Ramos (cell line): ENCODE measurements around the gene ALOX15B.

Source experiments
- in situ Hi-C: fragments of 300-500 bp; cut with MboI; formaldehyde crosslinking; loops from one replicate; pipeline ENCODE4 v1.14.3; 2022; ENCODE audit warnings: low sequenced_read_pairs; ENCODE audit not compliant: unreplicated experiment

Gene ALOX15B

DNA sequence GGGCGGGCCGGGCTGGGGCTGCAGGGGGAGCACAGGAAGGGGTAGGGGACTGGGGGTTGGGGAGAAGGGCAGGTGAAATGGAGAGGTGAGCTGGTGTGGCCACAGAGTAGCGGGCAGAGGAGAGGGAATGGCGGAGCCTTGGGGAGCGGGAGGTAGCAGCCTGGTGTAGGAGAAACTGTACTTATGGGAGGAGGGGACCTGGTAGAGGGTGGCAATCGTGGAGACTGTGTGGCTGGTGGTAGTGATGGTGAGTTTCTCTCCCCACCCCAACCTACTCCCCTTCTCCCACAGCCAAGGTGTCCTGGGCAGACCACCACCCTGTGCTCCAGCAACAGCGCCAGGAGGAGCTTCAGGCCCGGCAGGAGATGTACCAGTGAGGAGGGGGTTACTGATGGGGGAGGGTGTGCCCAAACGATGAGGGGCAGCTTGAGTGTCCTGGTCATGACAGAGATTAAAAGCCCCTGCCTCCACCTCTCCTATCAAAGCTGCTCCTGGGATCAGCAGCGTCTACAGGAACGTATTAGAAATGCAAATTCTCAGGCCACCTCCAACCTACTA lies 831 bp downstream of the ALOX15B start:
- in situ Hi-C loops, result no loop called here

DNA sequence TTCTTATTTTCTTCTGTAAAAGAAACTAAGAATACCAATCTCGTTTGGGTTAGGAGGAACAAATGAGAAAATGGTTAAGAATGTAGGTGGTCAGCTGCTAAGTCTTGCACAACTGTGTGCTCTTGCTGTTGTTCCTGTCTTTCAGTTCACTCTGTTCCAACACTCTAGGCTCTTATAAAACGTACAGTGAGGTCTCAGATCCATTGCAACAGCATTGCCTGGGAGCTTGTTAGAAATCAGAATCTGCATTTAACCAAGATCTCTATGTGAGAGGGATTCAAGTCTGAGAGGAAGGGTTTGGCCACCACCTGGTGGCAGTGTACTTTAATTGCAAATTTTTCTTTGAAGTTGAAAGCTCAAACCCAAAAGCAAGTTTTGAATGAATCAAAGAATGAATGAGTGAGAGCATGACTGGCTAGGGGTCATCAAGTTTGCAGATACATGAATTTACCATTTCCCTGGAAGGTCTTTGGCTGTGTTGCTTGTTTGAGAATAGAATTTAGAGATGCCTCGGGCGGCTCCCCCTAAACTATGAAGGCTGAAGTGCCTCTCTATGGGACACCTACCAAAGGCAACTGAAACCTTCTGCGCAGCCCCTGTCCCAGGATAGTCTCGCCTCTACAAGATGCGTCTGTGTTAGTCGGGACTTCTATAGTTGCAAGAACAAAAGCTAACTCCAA lies 2.5 kb downstream of the ALOX15B start:
- in situ Hi-C loops, result no loop called here

DNA sequence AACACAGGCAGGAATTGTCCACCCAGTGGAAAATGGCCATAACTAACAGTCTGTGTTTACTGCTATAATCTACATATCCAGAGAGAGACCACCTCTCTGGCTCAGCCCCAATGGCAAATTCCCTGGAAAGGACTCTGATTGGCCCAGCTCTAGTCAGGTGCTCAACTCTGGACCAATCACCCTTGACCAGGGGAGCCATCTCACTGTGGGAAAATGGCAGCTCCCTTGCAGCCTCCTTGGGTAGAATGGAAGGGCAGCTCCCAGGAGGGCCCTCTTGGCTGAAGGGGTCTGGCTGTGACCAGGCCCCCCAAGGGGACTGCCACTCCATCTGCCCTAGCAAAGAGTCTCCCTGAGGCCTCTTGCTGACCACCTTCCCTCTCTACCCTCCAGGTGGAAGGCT lies 3.1 kb downstream of the ALOX15B start:
- in situ Hi-C loops, result no loop called here

DNA sequence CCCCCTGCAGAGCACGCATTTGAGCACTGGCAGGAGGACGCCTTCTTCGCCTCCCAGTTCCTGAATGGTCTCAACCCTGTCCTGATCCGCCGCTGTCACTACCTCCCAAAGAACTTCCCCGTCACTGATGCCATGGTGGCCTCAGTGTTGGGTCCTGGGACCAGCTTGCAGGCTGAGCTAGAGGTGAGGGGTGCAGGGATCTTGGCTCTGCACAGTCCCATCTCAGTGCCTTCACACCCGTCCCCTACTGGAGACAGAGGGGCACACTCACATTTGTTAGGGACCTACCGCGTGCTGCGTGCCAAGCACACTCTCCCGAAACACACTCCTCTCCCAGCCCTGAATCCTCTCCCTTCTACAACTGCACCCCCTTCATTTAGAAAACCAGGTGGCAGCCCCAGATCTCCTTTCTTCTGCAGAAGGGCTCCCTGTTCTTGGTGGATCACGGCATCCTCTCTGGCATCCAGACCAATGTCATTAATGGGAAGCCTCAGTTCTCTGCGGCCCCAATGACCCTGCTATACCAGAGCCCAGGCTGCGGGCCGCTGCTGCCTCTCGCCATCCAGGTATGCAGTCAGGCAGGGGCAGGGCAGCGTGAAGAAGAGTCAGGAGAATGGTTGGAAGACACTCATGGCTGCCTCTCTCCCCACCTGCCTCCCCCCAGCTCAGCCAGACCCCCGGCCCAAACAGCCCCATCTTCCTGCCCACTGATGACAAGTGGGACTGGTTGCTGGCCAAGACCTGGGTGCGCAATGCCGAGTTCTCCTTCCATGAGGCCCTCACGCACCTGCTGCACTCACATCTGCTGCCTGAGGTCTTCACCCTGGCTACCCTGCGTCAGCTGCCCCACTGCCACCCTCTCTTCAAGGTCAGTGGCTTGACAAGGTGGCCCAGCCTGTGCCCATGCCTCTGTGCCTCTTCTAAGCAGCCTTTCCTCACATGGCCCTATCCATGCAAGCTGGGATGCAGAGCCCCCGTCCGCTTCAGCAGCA lies 6.3 kb downstream of the ALOX15B start:
- in situ Hi-C loops, result no loop called here

DNA sequence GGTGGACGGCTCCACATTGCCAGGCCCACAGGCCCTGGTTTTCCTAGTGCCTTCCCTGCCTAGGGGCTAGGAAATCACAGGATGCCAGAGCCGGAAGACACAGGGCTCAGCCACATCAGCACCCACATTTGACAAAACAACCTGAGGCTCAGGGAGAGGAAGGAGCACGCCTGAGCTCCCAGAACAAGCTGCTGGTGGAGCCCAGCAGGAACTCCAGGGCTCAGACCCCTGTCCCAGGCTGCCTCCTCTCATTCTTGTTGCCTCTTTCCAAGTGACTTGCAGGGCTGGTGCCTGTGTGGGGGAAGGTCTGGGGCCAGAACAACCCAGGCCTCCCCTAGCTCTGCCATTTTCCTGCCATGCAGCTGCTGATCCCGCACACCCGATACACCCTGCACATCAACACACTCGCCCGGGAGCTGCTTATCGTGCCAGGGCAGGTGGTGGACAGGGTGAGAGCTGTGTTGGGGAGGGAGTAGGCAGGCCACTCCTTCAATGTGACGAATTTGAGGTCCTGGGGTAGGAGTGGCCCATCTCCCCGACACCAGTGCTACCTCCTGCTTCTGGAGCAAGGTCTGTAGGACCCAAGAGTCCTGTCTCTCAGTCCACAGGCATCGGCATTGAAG lies 7.6 kb downstream of the ALOX15B start:
- in situ Hi-C loops, result no loop called here

- in situ Hi-C loops, result no loop called here
These were observed 8.3 kb downstream of the ALOX15B start for GRCh38 chr17:8046929-8047768.

DNA sequence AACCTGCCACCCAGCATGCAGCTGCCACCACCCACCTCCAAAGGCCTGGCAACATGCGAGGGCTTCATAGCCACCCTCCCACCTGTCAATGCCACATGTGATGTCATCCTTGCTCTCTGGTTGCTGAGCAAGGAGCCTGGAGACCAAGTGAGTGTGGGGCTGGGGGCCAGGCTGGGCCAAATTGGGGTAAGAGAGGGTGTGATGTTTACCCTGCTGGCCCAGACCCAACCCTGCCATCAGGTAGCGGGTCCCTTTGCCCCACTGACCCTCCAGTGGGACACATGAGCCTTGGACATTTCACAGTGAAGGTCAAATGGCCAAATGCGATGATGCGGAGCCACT lies 8.9 kb downstream of the ALOX15B start:
- in situ Hi-C loops, result no loop called here

DNA sequence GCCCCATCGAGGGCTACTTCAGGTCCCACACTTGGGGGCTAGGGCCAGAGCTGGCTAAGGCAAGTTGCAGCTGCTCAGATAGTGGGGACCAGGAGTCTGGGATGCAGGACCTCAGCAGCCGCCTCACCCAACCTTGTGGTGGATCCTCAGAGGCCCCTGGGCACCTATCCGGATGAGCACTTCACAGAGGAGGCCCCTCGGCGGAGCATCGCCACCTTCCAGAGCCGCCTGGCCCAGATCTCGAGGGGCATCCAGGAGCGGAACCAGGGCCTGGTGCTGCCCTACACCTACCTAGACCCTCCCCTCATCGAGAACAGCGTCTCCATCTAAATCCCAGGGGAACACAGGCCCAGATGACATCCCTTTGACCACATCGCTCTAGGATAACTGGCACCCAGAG lies 9.4 kb downstream of the ALOX15B start:
- in situ Hi-C loops, result no loop called here

DNA sequence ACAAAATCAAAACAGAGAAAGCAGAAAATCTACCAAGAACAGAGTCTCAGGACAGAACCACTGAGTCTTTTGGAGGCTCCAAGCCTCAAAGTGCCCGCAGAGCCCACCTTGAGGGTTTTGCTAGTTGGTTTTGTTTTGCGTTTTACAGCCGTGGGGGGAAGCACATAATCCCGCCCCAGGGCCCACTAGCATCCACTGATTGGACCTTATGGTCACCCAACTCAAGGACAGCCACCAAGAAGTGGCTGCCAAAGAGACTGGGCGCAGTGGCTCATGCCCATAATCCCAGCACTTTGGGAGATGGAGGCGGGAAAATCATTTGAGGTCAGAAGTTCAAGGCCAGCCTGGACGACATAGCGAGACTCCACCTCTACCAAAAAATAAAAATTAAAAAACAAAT lies 9.9 kb downstream of the ALOX15B start:
- in situ Hi-C loops, result no loop called here

DNA sequence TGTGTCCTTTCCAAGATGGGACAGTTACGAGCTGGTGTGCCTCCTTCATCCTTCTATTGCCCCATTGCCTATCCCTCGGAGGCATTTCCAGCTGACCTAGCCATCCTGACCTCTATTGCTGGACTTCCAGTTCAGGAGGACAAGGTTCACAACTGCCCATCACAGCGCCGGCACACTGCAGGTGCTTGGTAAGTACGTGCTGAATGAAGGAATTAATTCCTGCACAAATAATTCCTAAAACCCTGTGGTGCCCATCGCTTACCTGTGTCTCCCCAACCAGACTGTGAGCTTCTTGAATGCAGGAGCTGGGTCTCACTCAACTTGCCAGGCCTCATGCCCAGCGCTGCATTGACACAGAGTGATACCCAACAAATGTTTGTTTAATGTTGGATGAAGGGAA lies 13.0 kb downstream of the ALOX15B start:
- in situ Hi-C loops, result loop anchor here (25.0 kb wide), 1 partner anchor 685 kb away; the partner anchor contains the start of gene CCDC42

DNA sequence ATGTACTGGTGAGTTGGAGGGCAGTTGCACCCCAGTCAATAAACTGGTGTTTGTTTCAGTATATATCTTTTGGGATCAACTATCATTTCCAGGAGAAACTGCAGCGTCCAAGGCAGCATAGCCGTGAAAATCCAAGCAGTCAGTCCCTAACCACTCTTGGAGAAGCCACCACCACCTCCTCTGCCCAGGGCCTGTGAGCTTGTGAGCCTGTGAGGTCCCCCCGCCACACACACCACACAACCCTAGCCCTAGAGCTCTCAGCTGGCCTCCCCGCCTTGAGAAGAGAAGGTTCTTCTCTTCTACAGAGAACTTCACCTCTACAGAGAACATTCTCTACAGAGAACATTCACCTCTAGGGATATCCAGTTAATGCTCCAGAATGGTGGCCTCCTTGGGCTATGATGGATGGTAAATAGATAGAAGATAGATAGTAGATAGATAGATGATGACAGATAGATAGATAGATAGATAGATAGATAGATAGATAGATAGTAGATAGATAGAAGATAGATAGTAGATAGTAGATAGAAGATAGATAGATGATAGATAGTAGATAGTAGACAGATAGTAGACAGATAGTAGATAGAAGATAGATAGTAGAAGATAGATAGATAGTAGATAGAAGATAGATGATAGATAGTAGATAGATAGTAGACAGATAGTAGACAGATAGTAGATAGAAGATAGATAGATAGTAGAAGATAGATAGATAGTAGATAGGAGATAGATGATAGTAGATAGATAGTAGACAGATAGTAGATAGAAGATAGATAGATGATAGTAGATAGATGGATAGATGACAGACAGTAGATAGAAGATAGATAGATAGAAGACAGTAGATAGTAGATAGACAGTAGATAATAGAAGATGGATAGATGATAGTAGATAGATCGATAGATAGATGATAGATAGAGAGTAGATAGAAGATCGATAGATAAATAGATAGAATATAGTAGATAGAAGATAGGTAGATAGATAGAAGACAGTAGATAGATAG lies 13.7 kb downstream of the ALOX15B start:
- in situ Hi-C loops, result loop anchor here (25.0 kb wide), 1 partner anchor 685 kb away; the partner anchor contains the start of gene CCDC42

- in situ Hi-C loops, result loop anchor here (25.0 kb wide), 1 partner anchor 684 kb away; the partner anchor contains the start of gene CCDC42
These were observed 14.7 kb downstream of the ALOX15B start for GRCh38 chr17:8053600-8053999.

DNA sequence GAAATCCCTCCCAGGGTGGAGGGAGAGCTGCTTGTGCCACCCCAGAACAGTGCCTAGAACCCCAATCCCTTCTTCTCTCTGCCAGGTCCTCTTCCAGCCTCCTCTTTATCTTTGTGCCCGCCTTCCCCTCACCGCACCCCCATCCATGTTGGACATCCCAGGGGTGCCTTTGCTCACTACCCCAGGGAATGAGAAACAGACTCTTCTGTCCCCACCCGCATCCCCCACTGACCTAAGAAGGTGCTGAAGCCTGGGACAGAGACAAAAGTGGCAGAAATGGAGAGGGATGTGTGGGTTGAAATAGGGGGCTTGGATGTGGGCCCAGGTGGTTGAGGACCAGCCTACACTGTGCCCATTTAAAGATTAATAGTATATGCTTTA lies 17.0 kb downstream of the ALOX15B start:
- in situ Hi-C loops, result loop anchor here (25.0 kb wide), 1 partner anchor 681 kb away; the partner anchor contains the start of gene CCDC42

- in situ Hi-C loops, result loop anchor here (25.0 kb wide), 1 partner anchor 681 kb away; the partner anchor contains the start of gene CCDC42
These were observed 17.5 kb downstream of the ALOX15B start for GRCh38 chr17:8056232-8056975.

- in situ Hi-C loops, result loop anchor here (25.0 kb wide), 1 partner anchor 680 kb away; the partner anchor contains the start of gene CCDC42
These were observed 18.2 kb downstream of the ALOX15B start for GRCh38 chr17:8056976-8057625.

- in situ Hi-C loops, result loop anchor here (25.0 kb wide), 1 partner anchor 680 kb away; the partner anchor contains the start of gene CCDC42
These were observed 18.8 kb downstream of the ALOX15B start for GRCh38 chr17:8057691-8058114.

GRCh38 chr17:8059131-8059530 lies 20.3 kb downstream of the ALOX15B start:
- in situ Hi-C loops, result loop anchor here (25.0 kb wide), 1 partner anchor 678 kb away; the partner anchor contains the start of gene CCDC42
